GM06990 (cell line): ENCODE measurements around the gene RPS25.

Source experiments
- DNase-seq: peaks from one replicate; pipeline ENCODE4 v3.0.0-alpha.2; 2011; ENCODE audit not compliant: insufficient read length; ENCODE audit errors: extremely low read depth
- H3K27me3 ChIP-seq: replicated peaks from 2 replicates; pipeline ENCODE4 v1.6.0; 2011; ENCODE audit warnings: low read length; ENCODE audit not compliant: control insufficient read depth, insufficient read depth
- H3K36me3 ChIP-seq: 2 replicates; pipeline ENCODE4 v1.5.1; 2011; ENCODE audit warnings: low read length; ENCODE audit not compliant: control insufficient read depth, insufficient read depth
- H3K4me3 ChIP-seq: replicated peaks from 2 replicates; pipeline ENCODE4 v1.5.1; 2011; ENCODE audit warnings: low read depth, mild to moderate bottlenecking, control low read depth, low read length
- TF ChIP-seq, protein P1 (sequence below): IDR thresholded peaks from 2 replicates; pipeline ENCODE4 v1.5.1; 2011; ENCODE audit warnings: low read length, control low read depth, mild to moderate bottlenecking, inconsistent platforms; ENCODE audit not compliant: insufficient read depth, poor library complexity, severe bottlenecking

Gene RPS25

DNA sequence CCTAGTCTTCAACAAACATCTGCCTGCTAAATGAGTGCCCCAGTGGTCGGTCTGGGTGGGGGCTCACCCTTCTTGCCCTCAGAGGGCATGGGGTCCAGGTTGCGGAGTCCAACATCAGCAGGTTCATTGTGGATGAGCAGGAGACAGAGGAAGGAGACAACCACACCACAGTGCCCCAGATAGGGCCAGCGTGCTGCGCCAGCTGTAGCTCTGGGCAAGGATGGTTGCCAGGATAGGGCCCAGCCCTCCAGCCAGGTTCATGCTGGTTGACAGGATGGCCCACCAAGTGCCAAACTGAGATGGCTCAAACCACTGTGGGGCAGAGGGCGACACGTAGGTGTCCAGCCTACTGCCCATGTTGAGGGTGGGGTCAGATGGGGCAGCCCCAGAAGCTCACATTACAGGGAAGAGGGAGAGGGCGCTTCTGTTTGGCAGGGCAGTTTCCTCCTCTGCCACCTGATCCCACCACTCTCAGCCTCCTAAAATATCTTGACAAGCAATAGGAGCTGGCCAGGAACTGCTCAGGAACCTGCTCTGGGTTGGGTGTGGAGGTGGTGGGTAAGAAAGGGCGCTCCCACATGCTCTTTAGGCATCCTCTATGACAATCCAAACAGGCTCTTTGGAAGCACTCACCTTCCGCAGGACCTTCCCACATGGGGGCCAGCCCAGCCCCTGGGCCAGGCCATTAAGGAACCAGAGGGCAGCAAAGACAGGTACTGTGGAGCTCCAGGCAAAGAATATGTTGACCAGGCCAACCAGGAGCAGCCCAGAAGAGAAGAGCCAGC lies 9.6 kb upstream of the RPS25 start:
- Histone ChIP-seq H3K36me3 (peaks cover 18% of the 10 kb centered on the region), H3K27me3 (no peaks in the 10 kb centered on the region), H3K4me3 (no peak overlapping the region)
- DNase-seq: no peak
- TF ChIP-seq, protein P1, sequence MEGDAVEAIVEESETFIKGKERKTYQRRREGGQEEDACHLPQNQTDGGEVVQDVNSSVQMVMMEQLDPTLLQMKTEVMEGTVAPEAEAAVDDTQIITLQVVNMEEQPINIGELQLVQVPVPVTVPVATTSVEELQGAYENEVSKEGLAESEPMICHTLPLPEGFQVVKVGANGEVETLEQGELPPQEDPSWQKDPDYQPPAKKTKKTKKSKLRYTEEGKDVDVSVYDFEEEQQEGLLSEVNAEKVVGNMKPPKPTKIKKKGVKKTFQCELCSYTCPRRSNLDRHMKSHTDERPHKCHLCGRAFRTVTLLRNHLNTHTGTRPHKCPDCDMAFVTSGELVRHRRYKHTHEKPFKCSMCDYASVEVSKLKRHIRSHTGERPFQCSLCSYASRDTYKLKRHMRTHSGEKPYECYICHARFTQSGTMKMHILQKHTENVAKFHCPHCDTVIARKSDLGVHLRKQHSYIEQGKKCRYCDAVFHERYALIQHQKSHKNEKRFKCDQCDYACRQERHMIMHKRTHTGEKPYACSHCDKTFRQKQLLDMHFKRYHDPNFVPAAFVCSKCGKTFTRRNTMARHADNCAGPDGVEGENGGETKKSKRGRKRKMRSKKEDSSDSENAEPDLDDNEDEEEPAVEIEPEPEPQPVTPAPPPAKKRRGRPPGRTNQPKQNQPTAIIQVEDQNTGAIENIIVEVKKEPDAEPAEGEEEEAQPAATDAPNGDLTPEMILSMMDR: no peak

DNA sequence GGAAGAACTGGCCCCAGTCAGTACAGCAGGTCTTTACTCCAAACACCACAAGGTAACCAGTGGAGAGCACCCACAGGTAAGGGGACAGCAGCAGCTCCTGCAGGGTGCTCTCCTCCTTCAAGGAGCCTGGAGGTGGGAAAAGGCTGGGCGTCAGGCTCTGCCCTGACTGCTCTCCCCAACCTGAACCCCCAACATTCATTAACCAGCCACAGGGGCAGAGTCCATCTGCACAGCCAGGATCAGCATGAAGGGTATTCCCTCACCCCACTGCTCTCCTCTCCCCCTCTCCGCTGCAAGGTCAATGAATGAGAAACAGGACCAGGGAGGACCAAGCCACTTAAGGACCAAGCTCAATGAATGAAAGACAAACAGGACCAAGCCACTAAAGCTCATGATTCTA lies 8.8 kb upstream of the RPS25 start:
- no peaks in the 10 kb centered on the region for H3K27me3 ChIP-seq
- peaks cover 21% of the 10 kb centered on the region for H3K36me3 ChIP-seq
- TF ChIP-seq, protein P1: no peak
- no peak overlapping the region for H3K4me3 ChIP-seq
- DNase-seq: no peak

DNA sequence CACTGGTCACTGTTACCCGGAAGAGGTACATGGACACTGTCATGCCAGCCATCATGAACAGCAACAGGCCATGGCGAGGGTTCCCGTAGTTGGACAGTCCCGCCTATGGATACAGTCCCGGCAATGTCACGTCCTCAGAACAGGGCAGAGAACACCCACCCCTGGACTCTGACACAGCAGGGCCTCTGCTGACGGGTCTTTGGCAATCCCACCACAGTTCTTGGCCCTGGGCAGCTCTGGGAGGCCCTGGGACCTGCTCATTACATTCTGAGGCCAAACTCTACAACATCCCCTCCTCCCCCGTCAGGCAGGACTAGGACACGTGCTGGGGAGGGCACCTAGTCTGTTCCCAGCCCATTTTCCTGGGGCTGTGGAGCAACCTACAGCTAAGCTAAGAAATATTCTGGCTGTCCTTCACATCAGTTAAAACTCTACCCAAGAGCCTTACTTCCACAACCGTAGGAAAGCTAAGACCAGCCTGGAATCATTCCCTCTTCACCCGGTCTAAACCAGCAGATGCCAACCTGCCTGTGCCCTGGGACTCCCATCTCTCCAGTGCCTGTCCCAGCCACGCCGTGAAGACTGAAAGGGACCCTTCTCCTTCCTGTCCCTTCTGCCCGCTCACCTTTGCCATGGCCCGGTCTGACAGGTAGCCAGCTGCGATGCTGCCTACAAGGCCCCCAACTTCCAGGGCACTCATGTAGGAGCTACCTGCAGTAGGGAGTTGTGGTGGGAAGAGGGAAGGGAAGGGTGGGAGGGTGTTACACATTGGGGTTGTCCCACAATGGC lies 8.0 kb upstream of the RPS25 start:
- Histone ChIP-seq H3K27me3 (no peaks in the 10 kb centered on the region), H3K4me3 (no peak overlapping the region), H3K36me3 (peaks cover 21% of the 10 kb centered on the region)
- no peak for DNase-seq
- TF ChIP-seq, protein P1: no peak

DNA sequence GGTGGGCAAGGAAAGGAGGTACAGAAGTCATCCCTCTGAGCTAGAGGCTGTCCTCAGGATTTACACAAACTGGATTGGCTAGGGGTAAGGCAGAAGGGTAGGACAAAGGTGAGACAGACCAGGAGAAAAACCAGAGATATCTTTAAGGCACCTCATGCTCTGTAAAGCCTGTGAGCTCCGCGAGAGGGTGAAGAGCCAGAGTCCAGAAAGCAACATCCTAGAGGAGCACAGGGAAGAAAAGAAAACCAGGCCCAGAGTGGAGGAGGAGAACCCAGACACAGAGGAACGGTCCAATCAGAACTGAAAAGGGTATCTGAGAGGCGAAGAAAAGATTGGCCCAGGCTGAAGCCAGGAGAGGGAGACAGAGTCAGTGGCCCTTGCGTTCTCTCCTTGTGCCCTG lies 7.4 kb upstream of the RPS25 start:
- no peak for DNase-seq
- peaks cover 21% of the 10 kb centered on the region for H3K36me3 ChIP-seq
- H3K4me3 ChIP-seq: no peak overlapping the region
- no peaks in the 10 kb centered on the region for H3K27me3 ChIP-seq
- TF ChIP-seq, protein P1: no peak

DNA sequence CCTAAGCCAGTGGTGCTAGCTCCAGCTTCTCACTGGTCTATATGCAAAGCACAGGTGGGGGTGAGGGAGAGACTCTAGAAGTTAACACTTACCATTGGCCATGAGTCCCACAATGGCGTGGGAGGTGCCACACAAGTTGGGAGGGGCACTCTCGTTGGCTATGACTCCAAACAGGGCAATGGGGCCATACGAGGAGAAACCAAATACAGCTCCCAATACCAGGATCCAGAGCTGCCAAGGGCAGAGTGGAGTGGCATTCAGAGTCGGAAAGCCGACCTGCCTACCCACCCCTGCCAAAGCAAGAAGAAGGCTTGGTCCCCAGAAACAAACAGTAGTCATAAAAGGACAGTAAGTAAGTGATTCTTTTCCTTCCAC lies 6.9 kb upstream of the RPS25 start:
- TF ChIP-seq, protein P1: no peak

More for the DNA sequence above, 6.9 kb upstream of the RPS25 start:
- Histone ChIP-seq H3K4me3 (no peak overlapping the region), H3K36me3 (peaks cover 21% of the 10 kb centered on the region), H3K27me3 (no peaks in the 10 kb centered on the region)
- no peak for DNase-seq
